GM12865 (cell line): Measurements from ENCODE around the gene NFE2L1.
"Not testable (repeated sequence)": the region's sequence is repeated elsewhere in the genome, so short reads cannot be mapped to it uniquely, and the experiment has no call there.

Source experiments
- DNase-seq: peaks from one replicate; pipeline ENCODE4 v3.0.0; 2010; ENCODE audit warnings: low read depth
- H3K4me3 ChIP-seq: 2 replicates; pipeline ENCODE4 v1.5.1; 2011; ENCODE audit warnings: mild to moderate bottlenecking, low read depth, low read length, control low read depth
- TF ChIP-seq, protein P1 (sequence below): IDR thresholded peaks from 2 replicates; pipeline ENCODE4 v1.5.1; 2011; ENCODE audit warnings: low read length, control low read depth, low read depth, inconsistent platforms; ENCODE audit not compliant: insufficient read depth; ENCODE audit errors: missing control alignments

NFE2L1 gene

DNA sequence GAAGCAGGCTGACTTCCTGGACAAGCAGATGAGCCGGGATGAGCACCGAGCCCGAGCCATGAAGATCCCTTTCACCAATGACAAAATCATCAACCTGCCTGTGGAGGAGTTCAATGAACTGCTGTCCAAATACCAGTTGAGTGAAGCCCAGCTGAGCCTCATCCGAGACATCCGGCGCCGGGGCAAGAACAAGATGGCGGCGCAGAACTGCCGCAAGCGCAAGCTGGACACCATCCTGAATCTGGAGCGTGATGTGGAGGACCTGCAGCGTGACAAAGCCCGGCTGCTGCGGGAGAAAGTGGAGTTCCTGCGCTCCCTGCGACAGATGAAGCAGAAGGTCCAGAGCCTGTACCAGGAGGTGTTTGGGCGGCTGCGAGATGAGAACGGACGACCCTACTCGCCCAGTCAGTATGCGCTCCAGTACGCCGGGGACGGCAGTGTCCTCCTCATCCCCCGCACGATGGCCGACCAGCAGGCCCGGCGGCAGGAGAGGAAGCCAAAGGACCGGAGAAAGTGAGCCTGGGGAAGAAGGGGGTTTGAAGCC, 11.0 kb downstream of the NFE2L1 start:
- TF ChIP-seq, protein P1, sequence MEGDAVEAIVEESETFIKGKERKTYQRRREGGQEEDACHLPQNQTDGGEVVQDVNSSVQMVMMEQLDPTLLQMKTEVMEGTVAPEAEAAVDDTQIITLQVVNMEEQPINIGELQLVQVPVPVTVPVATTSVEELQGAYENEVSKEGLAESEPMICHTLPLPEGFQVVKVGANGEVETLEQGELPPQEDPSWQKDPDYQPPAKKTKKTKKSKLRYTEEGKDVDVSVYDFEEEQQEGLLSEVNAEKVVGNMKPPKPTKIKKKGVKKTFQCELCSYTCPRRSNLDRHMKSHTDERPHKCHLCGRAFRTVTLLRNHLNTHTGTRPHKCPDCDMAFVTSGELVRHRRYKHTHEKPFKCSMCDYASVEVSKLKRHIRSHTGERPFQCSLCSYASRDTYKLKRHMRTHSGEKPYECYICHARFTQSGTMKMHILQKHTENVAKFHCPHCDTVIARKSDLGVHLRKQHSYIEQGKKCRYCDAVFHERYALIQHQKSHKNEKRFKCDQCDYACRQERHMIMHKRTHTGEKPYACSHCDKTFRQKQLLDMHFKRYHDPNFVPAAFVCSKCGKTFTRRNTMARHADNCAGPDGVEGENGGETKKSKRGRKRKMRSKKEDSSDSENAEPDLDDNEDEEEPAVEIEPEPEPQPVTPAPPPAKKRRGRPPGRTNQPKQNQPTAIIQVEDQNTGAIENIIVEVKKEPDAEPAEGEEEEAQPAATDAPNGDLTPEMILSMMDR: no peak

DNA sequence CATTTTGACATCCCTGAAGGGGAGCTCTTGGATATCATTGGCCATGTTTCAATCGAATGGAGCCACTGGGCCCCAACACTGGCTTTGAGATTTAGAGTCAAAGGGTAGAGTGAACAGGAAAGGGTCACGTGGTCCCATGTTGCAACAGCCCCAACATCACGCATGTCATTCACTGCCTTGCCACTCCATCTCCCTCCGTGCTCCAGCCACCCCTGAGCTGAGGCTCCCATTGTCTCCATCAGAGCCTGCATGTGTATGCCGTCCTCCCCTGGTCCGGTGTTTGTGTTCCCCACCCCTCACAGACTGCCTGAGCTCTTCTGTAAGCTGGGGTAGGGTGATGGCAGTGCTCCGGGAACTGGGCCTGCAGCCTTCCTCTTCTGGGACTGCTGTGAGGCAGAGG, 12.1 kb downstream of the NFE2L1 start:
- TF ChIP-seq, protein P1: no peak
- DNase-seq: no peak

More for the DNA sequence above, 11.0 kb downstream of the NFE2L1 start:
- DNase-seq: no peak
- H3K4me3 ChIP-seq: no peak overlapping the region

DNA sequence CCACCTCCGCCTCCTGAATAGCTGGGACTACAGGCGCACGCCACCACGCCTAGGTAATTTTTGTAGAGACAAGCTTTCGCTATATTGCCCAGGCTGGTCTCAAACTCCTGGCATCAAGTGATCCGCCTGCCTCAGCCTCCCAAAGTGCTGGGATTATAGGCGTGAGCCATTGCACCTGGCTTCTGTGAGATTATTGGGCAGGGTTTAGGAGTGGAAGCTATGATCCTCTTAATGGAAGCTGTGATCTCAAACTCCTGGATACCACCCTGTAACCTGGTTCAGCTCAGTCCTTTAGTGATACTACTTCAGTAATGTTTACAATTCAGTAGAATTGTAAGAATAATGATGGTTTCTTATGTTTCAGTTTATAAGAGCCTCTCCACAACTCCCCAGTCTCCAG, 14.1 kb downstream of the NFE2L1 start:
- DNase-seq: no peak
- no peak overlapping the region for H3K4me3 ChIP-seq
- TF ChIP-seq, protein P1: no peak

More for the DNA sequence above, 12.1 kb downstream of the NFE2L1 start:
- no peak overlapping the region for H3K4me3 ChIP-seq

DNA sequence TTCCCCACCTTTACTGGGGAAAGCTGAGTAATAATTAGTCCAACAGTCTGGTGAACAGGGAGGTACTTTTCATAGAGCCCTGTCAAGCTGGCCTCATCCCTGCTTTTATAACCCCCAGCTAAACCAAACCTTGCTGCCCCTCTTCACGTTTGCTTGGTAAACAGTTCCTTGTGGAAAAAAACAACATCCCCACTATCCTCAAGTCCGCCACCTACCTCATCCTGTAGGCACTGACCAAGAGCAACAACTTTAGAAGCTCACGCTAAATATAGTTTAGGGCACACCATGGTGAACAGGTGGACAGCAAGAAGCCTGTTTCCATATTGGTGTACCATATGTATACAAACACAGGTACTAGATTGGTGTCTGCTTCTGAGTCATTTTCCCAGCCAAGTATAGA, 16.5 kb downstream of the NFE2L1 start:
- TF ChIP-seq, protein P1: no peak
- DNase-seq: no peak
- H3K4me3 ChIP-seq: no peak overlapping the region

DNA sequence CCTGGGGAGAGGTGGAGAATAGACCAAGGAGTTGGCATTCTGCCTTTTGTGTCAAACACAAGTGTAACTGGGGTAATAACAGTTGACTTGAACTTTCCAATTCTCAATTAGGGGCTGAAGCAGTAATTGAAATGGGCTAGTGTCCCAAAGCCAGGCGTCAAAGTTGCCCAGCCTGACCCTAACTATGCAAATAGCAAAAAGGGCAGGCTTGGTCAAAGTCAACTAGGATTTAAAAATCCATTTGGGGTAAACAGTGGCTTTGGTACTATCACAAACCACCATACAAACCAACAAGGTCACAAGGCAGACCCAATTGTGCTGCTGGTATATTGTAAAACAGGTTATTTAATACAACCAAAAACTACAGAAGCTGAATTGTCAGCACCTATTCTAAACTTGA, 18.0 kb downstream of the NFE2L1 start:
- H3K4me3 ChIP-seq: no peak overlapping the region
- no peak for DNase-seq
- TF ChIP-seq, protein P1: no peak

DNA sequence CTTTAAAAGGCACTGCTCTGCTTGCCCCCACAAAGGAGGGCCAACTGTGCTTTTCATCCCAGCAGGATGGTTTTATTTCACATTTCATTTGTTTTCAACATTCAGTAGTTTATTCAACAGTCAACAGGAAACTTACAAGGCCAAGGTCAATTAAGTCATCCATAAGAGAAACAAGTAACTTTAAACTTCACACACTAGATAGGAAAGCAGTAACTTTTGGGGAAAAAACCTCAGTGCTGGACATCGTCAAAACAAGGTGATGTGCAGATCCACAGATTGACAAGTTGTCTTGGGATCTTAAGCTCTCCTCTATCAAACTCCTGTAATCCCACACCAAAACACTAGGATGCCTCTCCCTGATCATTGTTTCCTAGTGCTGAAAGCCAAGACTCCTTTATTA, 18.5 kb downstream of the NFE2L1 start:
- TF ChIP-seq, protein P1: no peak
- DNase-seq: no peak
- no peak overlapping the region for H3K4me3 ChIP-seq

DNA sequence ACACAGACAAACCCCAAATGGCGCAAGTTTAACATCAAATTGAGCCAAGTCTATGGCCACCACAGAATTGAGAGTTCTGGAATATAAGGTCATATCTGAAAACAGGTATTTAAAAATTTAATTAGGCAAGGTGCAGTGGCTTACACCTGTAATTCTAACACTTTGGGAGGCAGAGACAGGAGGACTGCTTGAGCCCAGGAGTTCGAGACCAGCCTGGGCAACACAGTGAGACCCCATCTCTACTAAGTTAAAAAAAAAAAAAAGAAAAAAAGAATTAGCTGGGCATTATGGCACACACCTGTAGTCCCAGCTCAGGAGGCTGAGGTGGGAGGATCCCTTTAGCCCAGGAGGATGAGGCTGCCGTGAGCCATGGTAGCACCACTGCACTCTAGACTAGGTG, 19.1 kb downstream of the NFE2L1 start:
- TF ChIP-seq, protein P1: no peak
- DNase-seq: no peak
- no peak overlapping the region for H3K4me3 ChIP-seq

DNA sequence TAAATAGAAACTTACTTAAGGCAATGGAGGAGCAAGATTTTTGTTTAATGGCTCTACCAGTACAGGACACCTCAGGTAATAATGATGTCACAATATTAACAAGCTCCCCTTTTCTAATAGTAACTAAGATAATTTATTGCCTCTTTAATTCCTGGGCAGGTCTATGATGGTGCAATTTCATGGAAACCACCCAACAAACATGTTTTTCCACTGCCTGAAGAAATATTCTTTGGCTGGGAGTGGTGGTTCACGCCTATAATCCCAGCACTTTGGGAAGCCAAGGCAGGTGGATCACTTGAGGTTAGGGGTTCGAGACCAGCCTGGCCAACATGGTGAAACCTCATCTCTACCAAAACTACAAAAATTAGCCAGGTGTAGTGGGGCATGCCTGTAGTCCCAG, 19.6 kb downstream of the NFE2L1 start:
- DNase-seq: not testable (repeated sequence)

More for the DNA sequence above, 19.6 kb downstream of the NFE2L1 start:
- not testable (repeated sequence) for H3K4me3 ChIP-seq
